H1 (cell line): Measurements from ENCODE around the gene ADGRL3. TPM values are rescaled to one million over a fixed set of nuclear protein-coding genes. Genes with fewer than 3 reads are reported as not detected.

ENCODE experiments used
- CTCF ChIA-PET: fragments of 300-600 bp; sonication (Branson Sonifier 250); formaldehyde crosslinking; loops from one replicate; lab custom pipeline; 2021; ENCODE audit not compliant: partially characterized antibody; lab: Charles Lee
- POLR2A ChIA-PET: fragments of 300-600 bp; sonication (Branson Sonifier 250); formaldehyde crosslinking; loops from one replicate; lab custom pipeline; 2021; ENCODE audit warnings: inconsistent platforms; ENCODE audit not compliant: partially characterized antibody; lab: Charles Lee
- DNase-seq, 2 experiments: peaks; one replicate each; pipeline versions ENCODE4 v3.0.0 to v3.0.0-alpha.2; 2010 to 2022; ENCODE audit warnings: low spot score in 2 of 2, low read depth in 1 of 2, mixed read lengths in 1 of 2
- FAIRE-seq: peaks from 2 replicates; lab custom pipeline; 2011; peaks lifted over from hg19 to GRCh38; lab: Jason Lieb, UNC
- H2AFZ ChIP-seq: 2 replicates; pipeline ENCODE4 v1.8.1; 2012; ENCODE audit warnings: low read length, inconsistent platforms
- H2AK5ac ChIP-seq: 2 replicates; pipeline ENCODE4 v1.6.1; 2013; ENCODE audit warnings: low read depth, low read length
- H2BK120ac ChIP-seq: replicated peaks from 2 replicates; pipeline ENCODE3; 2013; ENCODE audit warnings: low read depth, low read length, inconsistent platforms
- H2BK12ac ChIP-seq: 2 replicates; pipeline ENCODE4 v1.6.1; 2013; ENCODE audit warnings: low read depth, low read length
- H2BK15ac ChIP-seq: 2 replicates; pipeline ENCODE4 v1.6.1; 2013; ENCODE audit warnings: low read length
- H2BK20ac ChIP-seq: 2 replicates; pipeline ENCODE4 v1.6.1; 2013; ENCODE audit warnings: low read length
- H2BK5ac ChIP-seq: 2 replicates; pipeline ENCODE4 v1.6.1; 2013; ENCODE audit warnings: low read depth, low read length
- H3K14ac ChIP-seq: 2 replicates; pipeline ENCODE4 v1.6.1; 2013; ENCODE audit warnings: inconsistent platforms; ENCODE audit not compliant: insufficient read length
- H3K18ac ChIP-seq: 2 replicates; pipeline ENCODE4 v1.6.1; 2013; ENCODE audit warnings: low read length; ENCODE audit errors: extremely low read depth
- H3K23ac ChIP-seq: 2 replicates; pipeline ENCODE4 v1.6.1; 2013; ENCODE audit warnings: inconsistent platforms; ENCODE audit not compliant: insufficient read length
- H3K23me2 ChIP-seq: 2 replicates; pipeline ENCODE4 v1.6.1; 2013; ENCODE audit warnings: low read depth, low read length
- H3K27ac ChIP-seq: 2 replicates; pipeline ENCODE4 v1.6.1; 2011; ENCODE audit warnings: low read depth, low read length, inconsistent platforms
- H3K27me3 ChIP-seq, 4 experiments: replicated peaks in 1 of 4; 1 replicate in 1 of 4; 2 replicates in 3 of 4; pipeline versions ENCODE4 v1.6.1 to v1.8.1; 2011 to 2013; ENCODE audit warnings: low read length in 3 of 4, mild to moderate bottlenecking in 3 of 4, inconsistent platforms in 2 of 4, mixed read lengths in 2 of 4, moderate library complexity in 1 of 4; ENCODE audit not compliant: control insufficient read depth in 3 of 4, insufficient read depth in 3 of 4; ENCODE audit errors: extremely low read depth in 1 of 4
- H3K36me3 ChIP-seq, 4 experiments: 2 replicates each; pipeline versions ENCODE4 v1.6.1 to v1.8.1; 2011 to 2013; ENCODE audit warnings: mild to moderate bottlenecking in 4 of 4, low read length in 3 of 4, moderate library complexity in 2 of 4, control low read depth in 1 of 4, inconsistent platforms in 1 of 4; ENCODE audit not compliant: insufficient read depth in 4 of 4, control insufficient read depth in 2 of 4
- H3K4ac ChIP-seq: replicated peaks from 2 replicates; pipeline ENCODE3; 2013; ENCODE audit warnings: low read length, low read depth, mixed read lengths, inconsistent platforms; ENCODE audit not compliant: insufficient read length
- H3K4me1 ChIP-seq, 4 experiments: replicated peaks in 1 of 4; 1 replicate in 1 of 4; 2 replicates in 3 of 4; pipeline versions ENCODE4 v1.6.1 to v1.8.1; 2011 to 2013; ENCODE audit warnings: low read length in 3 of 4, inconsistent platforms in 2 of 4, mixed read lengths in 1 of 4; ENCODE audit not compliant: insufficient read depth in 4 of 4, control insufficient read depth in 3 of 4
- H3K4me2 ChIP-seq, 2 experiments: 2 replicates each; pipeline versions ENCODE4 v1.6.1 to v1.8.1; 2011 to 2013; ENCODE audit warnings: low read depth in 2 of 2, low read length in 2 of 2, control low read depth in 1 of 2, inconsistent platforms in 1 of 2, mild to moderate bottlenecking in 1 of 2; ENCODE audit not compliant: insufficient read depth in 1 of 2
- H3K4me3 ChIP-seq, 4 experiments: fragments of 200-600, 300-600 bp in 1 of 4; sonication (generic), shearing (Covaris generic), sonication (Bioruptor Twin) in 1 of 4; 2 replicates each; pipeline versions ENCODE4 v1.5.1 to v1.8.1; 2011 to 2016; ENCODE audit warnings: low read length in 4 of 4, low read depth in 3 of 4, control low read depth in 2 of 4, inconsistent platforms in 2 of 4, mild to moderate bottlenecking in 2 of 4, mixed read lengths in 1 of 4, moderate library complexity in 1 of 4; ENCODE audit not compliant: insufficient read depth in 2 of 4; ENCODE audit errors: extremely low read depth in 1 of 4
- H3K56ac ChIP-seq: replicated peaks from 2 replicates; pipeline ENCODE3; 2013; ENCODE audit warnings: low read depth, mild to moderate bottlenecking, mixed read lengths, low read length, inconsistent platforms; ENCODE audit not compliant: insufficient read length
- H3K79me1 ChIP-seq: 2 replicates; pipeline ENCODE4 v1.6.1; 2013; ENCODE audit warnings: low read depth, low read length, control low read depth
- H3K79me2 ChIP-seq, 2 experiments: 2 replicates each; pipeline versions ENCODE4 v1.6.1 to v1.8.1; 2012 to 2013; ENCODE audit warnings: low read length in 2 of 2, mild to moderate bottlenecking in 2 of 2, inconsistent platforms in 1 of 2; ENCODE audit not compliant: insufficient read depth in 2 of 2, control insufficient read depth in 1 of 2
- H3K9ac ChIP-seq, 4 experiments: replicated peaks in 1 of 4; 1 replicate in 1 of 4; 2 replicates in 3 of 4; pipeline versions ENCODE4 v1.6.1 to v1.8.1; 2011 to 2013; ENCODE audit warnings: low read depth in 3 of 4, low read length in 3 of 4, control low read depth in 2 of 4, mild to moderate bottlenecking in 2 of 4, moderate library complexity in 2 of 4, inconsistent platforms in 1 of 4; ENCODE audit errors: extremely low read depth in 1 of 4
- H3K9me3 ChIP-seq, 2 experiments: 2 replicates each; pipeline versions ENCODE4 v1.6.1 to v1.8.1; 2012 to 2013; ENCODE audit warnings: mild to moderate bottlenecking in 2 of 2, moderate library complexity in 2 of 2, control low read depth in 1 of 2, inconsistent platforms in 1 of 2, low read depth in 1 of 2, low read length in 1 of 2, mixed read lengths in 1 of 2; ENCODE audit not compliant: insufficient read depth in 2 of 2
- H4K20me1 ChIP-seq, 2 experiments: replicated peaks in 1 of 2; 2 replicates each; pipeline versions ENCODE3 to v1.8.1; 2011 to 2013; ENCODE audit warnings: inconsistent platforms in 2 of 2, low read length in 2 of 2, mild to moderate bottlenecking in 1 of 2; ENCODE audit not compliant: insufficient read depth in 2 of 2, control insufficient read depth in 1 of 2
- H4K5ac ChIP-seq: 2 replicates; pipeline ENCODE4 v1.6.1; 2013; ENCODE audit warnings: low read length, low read depth, mixed read lengths, inconsistent platforms; ENCODE audit not compliant: insufficient read length
- H4K8ac ChIP-seq: 2 replicates; pipeline ENCODE4 v1.8.0; 2013; ENCODE audit warnings: mild to moderate bottlenecking, moderate library complexity, low read length, inconsistent platforms; ENCODE audit not compliant: insufficient read depth; ENCODE audit errors: extremely low read depth
- H4K91ac ChIP-seq: replicated peaks from 2 replicates; pipeline ENCODE3; 2013; ENCODE audit warnings: low read length, mixed read lengths, inconsistent platforms; ENCODE audit not compliant: insufficient read length
- ATF3 ChIP-seq: IDR thresholded peaks from 2 replicates; pipeline ENCODE4 v1.6.1; 2011; ENCODE audit warnings: low read depth, mild to moderate bottlenecking, low read length; ENCODE audit not compliant: insufficient read depth
- EP300 ChIP-seq, 2 experiments: IDR thresholded peaks; 1 replicate in 1 of 2; 2 replicates in 1 of 2; pipeline ENCODE4 v1.6.1; 2011 to 2012; ENCODE audit warnings: low read depth in 2 of 2, low read length in 2 of 2, mild to moderate bottlenecking in 2 of 2, borderline replicate concordance in 1 of 2, inconsistent platforms in 1 of 2, moderate library complexity in 1 of 2
- FOSL1 ChIP-seq: IDR thresholded peaks from 2 replicates; pipeline ENCODE4 v1.6.1; 2011; ENCODE audit warnings: mild to moderate bottlenecking, low read depth, low read length, moderate library complexity; ENCODE audit not compliant: insufficient read depth
- PHF8 ChIP-seq: fragments of 200-600 bp; sonication (generic); conservative IDR thresholded peaks from 2 replicates; pipeline ENCODE4 v1.7.1; 2012; ENCODE audit warnings: low read depth, mild to moderate bottlenecking, inconsistent platforms, low read length, moderate library complexity
- POU5F1 ChIP-seq: IDR thresholded peaks from 2 replicates; pipeline ENCODE4 v1.6.1; 2011; ENCODE audit warnings: low read depth, mild to moderate bottlenecking, low read length, moderate library complexity
- RAD21 ChIP-seq, 2 experiments: IDR thresholded peaks in 1 of 2; conservative IDR thresholded peaks in 1 of 2; 2 replicates each; pipeline ENCODE4 v1.6.1; 2011; ENCODE audit warnings: low read depth in 2 of 2, low read length in 2 of 2, improper control_type of control experiment in 1 of 2, inconsistent platforms in 1 of 2, mild to moderate bottlenecking in 1 of 2, moderate library complexity in 1 of 2
- SAP30 ChIP-seq: fragments of 300-600 bp; sonication (generic); IDR thresholded peaks from 2 replicates; pipeline ENCODE4 v1.7.1; 2012; ENCODE audit warnings: low read length, moderate library complexity, mild to moderate bottlenecking, inconsistent platforms; ENCODE audit not compliant: insufficient read depth, insufficient replicate concordance
- SIX5 ChIP-seq: IDR thresholded peaks from 2 replicates; pipeline ENCODE4 v1.6.1; 2011; ENCODE audit warnings: mild to moderate bottlenecking, low read depth, low read length
- SRF ChIP-seq: IDR thresholded peaks from 2 replicates; pipeline ENCODE4 v1.6.1; 2011; ENCODE audit warnings: mild to moderate bottlenecking, low read depth, low read length, moderate library complexity
- TAF1 ChIP-seq: IDR thresholded peaks from 2 replicates; pipeline ENCODE4 v1.6.1; 2011; ENCODE audit warnings: mild to moderate bottlenecking, low read depth, low read length
- USF2 ChIP-seq: IDR thresholded peaks from 2 replicates; pipeline ENCODE4 v1.6.1; 2011; ENCODE audit warnings: low read length, improper control_type of control experiment
- ZNF274 ChIP-seq: IDR thresholded peaks from 2 replicates; pipeline ENCODE4 v1.7.0; 2012; ENCODE audit warnings: low read length, borderline replicate concordance; ENCODE audit errors: extremely low read depth
- WGBS, 2 experiments: shearing (Covaris generic) in 1 of 2; methylation state at CpG; one replicate each; pipeline versions ENCODE4 v1.1.6 to v1.1.7; 2013 to 2015; ENCODE audit warnings: low lambda C conversion rate in 2 of 2, mixed read lengths in 2 of 2, inconsistent platforms in 1 of 2, low coverage in 1 of 2, missing lambda C conversion rate in 1 of 2; ENCODE audit not compliant: insufficient replicate concordance in 2 of 2, insufficient coverage in 1 of 2, insufficient read length in 1 of 2; ENCODE audit errors: extremely low coverage in 1 of 2, missing lambda C conversion rate in 1 of 2; 5-methylcytosine and 5-hydroxymethylcytosine counted together
- polyA plus RNA-seq, 7 experiments: library from polyadenylated mRNA; depleted of rRNA in 3 of 7; stranded (reverse) in 5 of 7; unstranded in 2 of 7; fragments of >200 nt in 5 of 7; fragments of 200-250 nt in 2 of 7; gene quantifications; 1 replicate in 5 of 7; 2 replicates in 1 of 7; 4 replicates in 1 of 7; pipeline versions ENCODE4 v1.2.1 to v1.2.3, GENCODE V29; 2011 to 2013; ENCODE audit warnings: missing spikeins in 2 of 7, mixed read lengths in 2 of 7
- total RNA-seq: library from RNA; stranded (reverse); fragmentation: NEBNext Ultra II Directional; extraction: Animal tissue kit (Norgen Biotek cat#: 25700); gene quantifications from 2 replicates; pipeline ENCODE4 v1.2.1, GENCODE V29; 2021

Gene ADGRL3
- total and polyA plus RNA-seq, 2 of the 8 experiments (the other 6 are each of a cell fraction or from before 2014, with no cell fraction given) = 6.6 to 13.0 TPM

- no peaks in the 10 kb centered on the region for H3K9me3 ChIP-seq
- no peak for DNase-seq
- H3K23me2 ChIP-seq = no peaks in the 10 kb centered on the region; the same call in 1 of the 2 replicates
- no peak overlapping the region for H3K9ac ChIP-seq
- ChIA-PET CTCF (interaction anchor here (0.9 to 1.1 kb wide), 2 partner anchors 15 to 295 kb away, joined by 3 read pairs; no protein-coding TSS in a partner anchor), POLR2A (no interaction called here)
- no peak overlapping the region for H4K8ac ChIP-seq
- H3K56ac ChIP-seq = no peak overlapping the region
- no peak overlapping the region for H3K27ac ChIP-seq
- no peak overlapping the region for H2AFZ ChIP-seq
- no peaks in the 10 kb centered on the region for H3K4me1 ChIP-seq
- no peak overlapping the region for H2BK5ac ChIP-seq
- no peaks in the 10 kb centered on the region for H4K20me1 ChIP-seq
- no peak overlapping the region for H4K5ac ChIP-seq
- no peak overlapping the region for H3K4me3 ChIP-seq
- no peaks in the 10 kb centered on the region for H3K79me2 ChIP-seq
- H3K18ac ChIP-seq = no peak overlapping the region
- H2BK15ac ChIP-seq = no peak overlapping the region
- no peak overlapping the region for H3K4me2 ChIP-seq
- H2BK12ac ChIP-seq = no peak overlapping the region
- H2AK5ac ChIP-seq = no peak overlapping the region
- H4K91ac ChIP-seq = no peak overlapping the region
- 98% methylated on average over 2 of the region's 2 CpGs; no CpG with 5 or more reads in 1 of the 2 experiments for WGBS, 2 experiments
- no peaks in the 10 kb centered on the region for H3K36me3 ChIP-seq
- no peak overlapping the region for H3K23ac ChIP-seq
- H3K27me3 ChIP-seq = no peaks in the 10 kb centered on the region
- H2BK20ac ChIP-seq = no peak overlapping the region
- FAIRE-seq = no peak
- H3K4ac ChIP-seq = no peak overlapping the region
- H3K14ac ChIP-seq = no peak overlapping the region
- H3K79me1 ChIP-seq = no peaks in the 10 kb centered on the region
- H2BK120ac ChIP-seq = no peak overlapping the region
- TF ChIP-seq SRF (no peak), SAP30 (no peak), ZNF274 (no peak), SIX5 (no peak), ATF3 (no peak), TAF1 (no peak), EP300 (IDR thresholded peaks at IDR 0.05; ENCODE audit: borderline replicate concordance in 1 of 2, low read depth in 2 of 2, low read length in 2 of 2) (no peak), POU5F1 (no peak), RAD21 (IDR thresholded peaks at IDR 0.05 in 1 of 2, conservative IDR thresholded peaks at IDR 0.05 in 1 of 2; ENCODE audit: low read depth in 2 of 2, low read length in 2 of 2) (no peak), FOSL1 (no peak), PHF8 (no peak), USF2 (no peak)
These were observed 375.7 kb downstream of the ADGRL3 start for GRCh38 chr4:61575796-61576195.
